Upper lobe of right lung (tissue), 1 donor: ENCODE data around the gene EBLN2. TPM values are rescaled to one million over a fixed set of nuclear protein-coding genes. Genes with fewer than 3 reads are reported as not detected.

Source experiments
- ATAC-seq: fragments of 200-7000 bp; cut with Tn5 transposase; one replicate; pipeline ENCODE4 v1.9.1; 2020; ENCODE audit warnings: mild to moderate bottlenecking, moderate library complexity
- DNase-seq: peaks from one replicate; pipeline ENCODE4 v3.0.0-alpha.2; 2020
- H3K27ac ChIP-seq: fragments of 200-600 bp; one replicate; pipeline ENCODE4 v1.8.0; 2022
- H3K27me3 ChIP-seq: fragments of 200-600 bp; one replicate; pipeline ENCODE4 v1.8.0; 2022; ENCODE audit warnings: mild to moderate bottlenecking
- H3K36me3 ChIP-seq: fragments of 200-600 bp; one replicate; pipeline ENCODE4 v1.8.0; 2022
- H3K4me1 ChIP-seq: fragments of 200-600 bp; one replicate; pipeline ENCODE4 v1.8.0; 2022
- H3K4me3 ChIP-seq: fragments of 200-600 bp; one replicate; pipeline ENCODE4 v1.8.0; 2022; ENCODE audit warnings: mild to moderate bottlenecking
- H3K9me3 ChIP-seq: fragments of 200-600 bp; one replicate; pipeline ENCODE4 v1.8.0; 2022
- CTCF ChIP-seq: fragments of 200-600 bp; IDR thresholded peaks from one replicate; pipeline ENCODE4 v1.8.0; 2022; ENCODE audit warnings: antibody characterized with exemption
- intact Hi-C: fragments of 100-400 bp; cut with DNase I; formaldehyde crosslinking; loops from one replicate; pipeline ENCODE4 v1.11.0; 2022
- total RNA-seq: library from RNA; stranded (reverse); fragmentation: NEBNext Ultra II Directional; extraction: Animal tissue kit (Norgen Biotek cat#: 25700); gene quantifications from one replicate; pipeline ENCODE4 v1.2.1, GENCODE V29; 2021
- donor health status: DM: no; HTN: yes; CAD: no; lungs with severe emphysema.

The EBLN2 gene
- total RNA-seq, 1 donor from 2014 or later = 4.0 TPM

GRCh38 chr3:73046195-73046594 lies 15.3 kb upstream of the EBLN2 start:
- Histone ChIP-seq H3K27me3 (no peaks in the 10 kb centered on the region), H3K36me3 (peaks cover 9% of the 10 kb centered on the region), H3K9me3 (no peaks in the 10 kb centered on the region), H3K4me1 (peaks cover 6% of the 10 kb centered on the region), H3K4me3 (no peak overlapping the region), H3K27ac (no peak overlapping the region)
- no peak for ATAC-seq
- intact Hi-C loops = no loop called here
- TF ChIP-seq CTCF = no peak
- DNase-seq = no peak

- no peak for DNase-seq
- Histone ChIP-seq H3K27me3 (no peaks in the 10 kb centered on the region), H3K36me3 (peaks cover 9% of the 10 kb centered on the region), H3K4me1 (no peaks in the 10 kb centered on the region), H3K4me3 (no peak overlapping the region), H3K27ac (no peak overlapping the region), H3K9me3 (no peaks in the 10 kb centered on the region)
- intact Hi-C loops = no loop called here
- ATAC-seq = no peak
- no peak for TF ChIP-seq CTCF
Measured at GRCh38 chr3:73049319-73049718, 12.1 kb upstream of the EBLN2 start.

GRCh38 chr3:73052857-73053256 lies 8.6 kb upstream of the EBLN2 start:
- DNase-seq = no peak
- intact Hi-C loops = no loop called here
- no peak for ATAC-seq

GRCh38 chr3:73055583-73055982 lies 5.9 kb upstream of the EBLN2 start:
- Histone ChIP-seq H3K4me1 (peaks cover 9% of the 10 kb centered on the region), H3K27ac (no peak overlapping the region), H3K4me3 (no peak overlapping the region), H3K36me3 (peaks cover 3% of the 10 kb centered on the region), H3K27me3 (no peaks in the 10 kb centered on the region), H3K9me3 (no peaks in the 10 kb centered on the region)
- intact Hi-C loops = no loop called here
- no peak for TF ChIP-seq CTCF
- ATAC-seq (no peak), DNase-seq (no peak)

More at GRCh38 chr3:73052857-73053256, 8.6 kb upstream of the EBLN2 start:
- Histone ChIP-seq H3K36me3 (peaks cover 9% of the 10 kb centered on the region), H3K9me3 (no peaks in the 10 kb centered on the region), H3K4me1 (peaks cover 9% of the 10 kb centered on the region), H3K27ac (no peak overlapping the region), H3K4me3 (no peak overlapping the region), H3K27me3 (no peaks in the 10 kb centered on the region)
- no peak for TF ChIP-seq CTCF

GRCh38 chr3:73056014-73056844 lies 5.2 kb upstream of the EBLN2 start:
- no peaks in the 10 kb centered on the region for H3K9me3 ChIP-seq
- no peak overlapping the region for H3K4me3 ChIP-seq
- H3K4me1 ChIP-seq = peaks cover 9% of the 10 kb centered on the region
- intact Hi-C loops = no loop called here
- H3K27me3 ChIP-seq = no peaks in the 10 kb centered on the region
- TF ChIP-seq CTCF = peak; percentile 56
- no peak overlapping the region for H3K27ac ChIP-seq
- ATAC-seq (peak; percentile 61), DNase-seq (no peak)
- H3K36me3 ChIP-seq = peaks cover 3% of the 10 kb centered on the region
